Glutamatergic neuron (in vitro differentiated cells): ENCODE results near the gene USP46. TPM values are rescaled to one million over a fixed set of nuclear protein-coding genes. Genes with fewer than 3 reads are reported as not detected.

Experiments used
- DNase-seq: peaks from one replicate; pipeline ENCODE4 v3.0.0; 2022
- H3K27ac Mint-ChIP-seq: one replicate; pipeline ENCODE4 v1.8.0; 2020; ENCODE audit warnings: mild to moderate bottlenecking, mixed read lengths, inconsistent platforms; ENCODE audit not compliant: unreplicated experiment
- H3K27me3 Mint-ChIP-seq: one replicate; pipeline ENCODE4 v1.8.0; 2020; ENCODE audit warnings: mild to moderate bottlenecking, moderate library complexity, mixed read lengths, inconsistent platforms; ENCODE audit not compliant: unreplicated experiment
- H3K36me3 Mint-ChIP-seq: one replicate; pipeline ENCODE4 v1.8.0; 2020; ENCODE audit warnings: mild to moderate bottlenecking, mixed read lengths, inconsistent platforms; ENCODE audit not compliant: unreplicated experiment
- H3K4me1 Mint-ChIP-seq: one replicate; pipeline ENCODE4 v1.8.0; 2020; ENCODE audit warnings: mild to moderate bottlenecking, low read depth, mixed read lengths, inconsistent platforms; ENCODE audit not compliant: unreplicated experiment
- H3K4me3 Mint-ChIP-seq: one replicate; pipeline ENCODE4 v1.8.0; 2020; ENCODE audit warnings: mild to moderate bottlenecking, mixed read lengths, inconsistent platforms; ENCODE audit not compliant: unreplicated experiment
- H3K9me3 Mint-ChIP-seq: one replicate; pipeline ENCODE4 v1.8.0; 2020; ENCODE audit warnings: mild to moderate bottlenecking, moderate library complexity, mixed read lengths, inconsistent platforms; ENCODE audit not compliant: unreplicated experiment
- CTCF ChIP-seq: fragments of 200-600 bp; sonication (generic); IDR thresholded peaks from one replicate; pipeline ENCODE4 v1.5.0; 2021; ENCODE audit not compliant: partially characterized antibody, unreplicated experiment
- total RNA-seq: library from RNA; stranded (reverse); fragmentation: NEBNext Ultra II Directional; extraction: Animal tissue kit (Norgen Biotek cat#: 25700); gene quantifications from one replicate; pipeline ENCODE4 v1.2.1, GENCODE V29; 2021; ENCODE audit not compliant: unreplicated experiment

USP46 gene
- total RNA-seq, 1 donor from 2014 or later: 72.4 TPM

GRCh38 chr4:52694936-52695335 is 35.8 kb upstream of the USP46 start:
- H3K36me3 Mint-ChIP-seq: peaks cover 19% of the 10 kb centered on the region
- DNase-seq: no peak
- H3K27me3 Mint-ChIP-seq: peaks cover 3% of the 10 kb centered on the region
- H3K4me3 Mint-ChIP-seq: no peak overlapping the region
- TF ChIP-seq CTCF: no peak
- no peak overlapping the region for H3K27ac Mint-ChIP-seq
- H3K9me3 Mint-ChIP-seq: peaks cover 7% of the 10 kb centered on the region
- no peaks in the 10 kb centered on the region for H3K4me1 Mint-ChIP-seq

- TF ChIP-seq CTCF: no peak
- Mint-ChIP-seq H3K9me3 (peaks cover 7% of the 10 kb centered on the region), H3K4me1 (no peaks in the 10 kb centered on the region), H3K27me3 (peaks cover 3% of the 10 kb centered on the region), H3K4me3 (no peak overlapping the region), H3K36me3 (peaks cover 19% of the 10 kb centered on the region), H3K27ac (no peak overlapping the region)
- DNase-seq: no peak
Observed at GRCh38 chr4:52693492-52693891, 34.4 kb upstream of the USP46 start.

GRCh38 chr4:52689096-52689495 is 30.0 kb upstream of the USP46 start:
- H3K36me3 Mint-ChIP-seq: peaks cover 18% of the 10 kb centered on the region
- TF ChIP-seq CTCF: no peak
- H3K4me1 Mint-ChIP-seq: no peaks in the 10 kb centered on the region
- H3K27ac Mint-ChIP-seq: no peak overlapping the region
- no peak overlapping the region for H3K4me3 Mint-ChIP-seq
- peaks cover 1% of the 10 kb centered on the region for H3K27me3 Mint-ChIP-seq
- DNase-seq: no peak
- H3K9me3 Mint-ChIP-seq: peaks cover 7% of the 10 kb centered on the region

- H3K4me3 Mint-ChIP-seq: no peak overlapping the region
- peaks cover 2% of the 10 kb centered on the region for H3K9me3 Mint-ChIP-seq
- H3K27ac Mint-ChIP-seq: no peak overlapping the region
- TF ChIP-seq CTCF: no peak
- no peak for DNase-seq
- H3K4me1 Mint-ChIP-seq: no peaks in the 10 kb centered on the region
- H3K36me3 Mint-ChIP-seq: peaks cover 5% of the 10 kb centered on the region
- H3K27me3 Mint-ChIP-seq: no peaks in the 10 kb centered on the region
Observed at GRCh38 chr4:52687696-52688095, 28.6 kb upstream of the USP46 start.

GRCh38 chr4:52685316-52685715 is 26.2 kb upstream of the USP46 start:
- H3K4me1 Mint-ChIP-seq: no peaks in the 10 kb centered on the region
- peaks cover 2% of the 10 kb centered on the region for H3K9me3 Mint-ChIP-seq
- H3K27ac Mint-ChIP-seq: no peak overlapping the region
- DNase-seq: no peak
- TF ChIP-seq CTCF: no peak
- no peak overlapping the region for H3K4me3 Mint-ChIP-seq
- H3K27me3 Mint-ChIP-seq: no peaks in the 10 kb centered on the region
- no peaks in the 10 kb centered on the region for H3K36me3 Mint-ChIP-seq
